KOPT-K1 (cell line): ENCODE measurements around the gene UBL5.

ENCODE experiments used
- H3K27ac ChIP-seq: fragments of 200-600 bp; sonication (generic); 2 replicates; pipeline ENCODE4 v1.5.1; 2016; ENCODE audit warnings: antibody characterized with exemption, mild to moderate bottlenecking, low read depth, low read length; ENCODE audit not compliant: poor library complexity, severe bottlenecking
- H3K36me3 ChIP-seq: fragments of 200-600 bp; sonication (generic); 2 replicates; pipeline ENCODE4 v1.5.1; 2017; ENCODE audit warnings: antibody characterized with exemption, mild to moderate bottlenecking, low read length, moderate library complexity; ENCODE audit not compliant: insufficient read depth
- H3K9me3 ChIP-seq: fragments of 200-600 bp; sonication (generic); 2 replicates; pipeline ENCODE4 v1.5.1; 2017; ENCODE audit warnings: antibody characterized with exemption, low read length, mild to moderate bottlenecking; ENCODE audit not compliant: insufficient read depth, poor library complexity, severe bottlenecking

The UBL5 gene

GRCh38 chr19:9797871-9798270, 29.8 kb upstream of the UBL5 start:
- H3K9me3 ChIP-seq, result peaks cover 5% of the 10 kb centered on the region
- no peak overlapping the region for H3K27ac ChIP-seq
- H3K36me3 ChIP-seq, result no peaks in the 10 kb centered on the region

GRCh38 chr19:9799162-9799561, 28.6 kb upstream of the UBL5 start:
- Histone ChIP-seq H3K9me3 (no peaks in the 10 kb centered on the region), H3K27ac (no peak overlapping the region), H3K36me3 (no peaks in the 10 kb centered on the region)

- Histone ChIP-seq H3K9me3 (no peaks in the 10 kb centered on the region), H3K36me3 (peaks cover 5% of the 10 kb centered on the region), H3K27ac (no peak overlapping the region)
These were observed 25.7 kb upstream of the UBL5 start for GRCh38 chr19:9801976-9802375.

GRCh38 chr19:9806803-9807202, 20.9 kb upstream of the UBL5 start:
- no peak overlapping the region for H3K27ac ChIP-seq
- peaks cover 6% of the 10 kb centered on the region for H3K9me3 ChIP-seq
- H3K36me3 ChIP-seq, result peaks cover 38% of the 10 kb centered on the region

GRCh38 chr19:9808855-9809824, 18.6 kb upstream of the UBL5 start:
- Histone ChIP-seq H3K36me3 (peaks cover 48% of the 10 kb centered on the region), H3K9me3 (peaks cover 6% of the 10 kb centered on the region), H3K27ac (peak overlapping the region; percentile 33)

- peaks cover 22% of the 10 kb centered on the region for H3K9me3 ChIP-seq
- no peak overlapping the region for H3K27ac ChIP-seq
- peaks cover 64% of the 10 kb centered on the region for H3K36me3 ChIP-seq
These were observed 16.6 kb upstream of the UBL5 start for GRCh38 chr19:9811139-9811538.

GRCh38 chr19:9818175-9818733, 9.5 kb upstream of the UBL5 start:
- H3K27ac ChIP-seq, result peak overlapping the region; percentile 86
- H3K9me3 ChIP-seq, result peaks cover 22% of the 10 kb centered on the region

GRCh38 chr19:9818734-9819595, 8.8 kb upstream of the UBL5 start, which contains the start of gene FBXL12:
Gene FBXL12 (minus strand): TSS chr19:9819079. CDS start chr19:9818813, 266 bp downstream.
- peaks cover 22% of the 10 kb centered on the region for H3K9me3 ChIP-seq
- H3K36me3 ChIP-seq, result peaks cover 23% of the 10 kb centered on the region
- H3K27ac ChIP-seq, result peak within 1 kb of the TSS; percentile 86

More at GRCh38 chr19:9818175-9818733, 9.5 kb upstream of the UBL5 start:
- peaks cover 29% of the 10 kb centered on the region for H3K36me3 ChIP-seq

- Histone ChIP-seq H3K27ac (peak overlapping the region; percentile 41), H3K36me3 (peaks cover 17% of the 10 kb centered on the region), H3K9me3 (peaks cover 22% of the 10 kb centered on the region)
These were observed 8.2 kb upstream of the UBL5 start for GRCh38 chr19:9819596-9819909.

GRCh38 chr19:9820034-9820433, 7.7 kb upstream of the UBL5 start:
- Histone ChIP-seq H3K27ac (peak overlapping the region; percentile 41), H3K9me3 (peaks cover 17% of the 10 kb centered on the region), H3K36me3 (peaks cover 16% of the 10 kb centered on the region)

GRCh38 chr19:9823816-9824215, 3.9 kb upstream of the UBL5 start:
- Histone ChIP-seq H3K9me3 (no peaks in the 10 kb centered on the region), H3K27ac (no peak overlapping the region)

GRCh38 chr19:9828551-9829063, 889 bp downstream of the UBL5 start:
- no peaks in the 10 kb centered on the region for H3K9me3 ChIP-seq
- H3K27ac ChIP-seq, result peak overlapping the region; percentile 74
- peaks cover 23% of the 10 kb centered on the region for H3K36me3 ChIP-seq

More at GRCh38 chr19:9823816-9824215, 3.9 kb upstream of the UBL5 start:
- peaks cover 5% of the 10 kb centered on the region; the same call in 1 of the 2 replicates for H3K36me3 ChIP-seq

GRCh38 chr19:9834307-9834725, 6.6 kb downstream of the UBL5 start:
- Histone ChIP-seq H3K36me3 (peaks cover 38% of the 10 kb centered on the region), H3K9me3 (no peaks in the 10 kb centered on the region), H3K27ac (peak overlapping the region; percentile 48)

- H3K36me3 ChIP-seq, result peaks cover 38% of the 10 kb centered on the region
- peak within 1 kb of the TSS; percentile 77 for H3K27ac ChIP-seq
- H3K9me3 ChIP-seq, result no peaks in the 10 kb centered on the region
These were observed 7.2 kb downstream of the UBL5 start, which contains the start of gene PIN1 for GRCh38 chr19:9834726-9835506. Gene PIN1 (plus strand): TSS chr19:9835318. CDS start chr19:9835345, 27 bp downstream.
